ENCODE measurements around the gene CHCHD3. TPM values are rescaled to one million over a fixed set of nuclear protein-coding genes. Genes with fewer than 3 reads are reported as not detected.

The CHCHD3 gene
- total RNA-seq, 1 experiment from 2014 or later = 287 TPM

DNA sequence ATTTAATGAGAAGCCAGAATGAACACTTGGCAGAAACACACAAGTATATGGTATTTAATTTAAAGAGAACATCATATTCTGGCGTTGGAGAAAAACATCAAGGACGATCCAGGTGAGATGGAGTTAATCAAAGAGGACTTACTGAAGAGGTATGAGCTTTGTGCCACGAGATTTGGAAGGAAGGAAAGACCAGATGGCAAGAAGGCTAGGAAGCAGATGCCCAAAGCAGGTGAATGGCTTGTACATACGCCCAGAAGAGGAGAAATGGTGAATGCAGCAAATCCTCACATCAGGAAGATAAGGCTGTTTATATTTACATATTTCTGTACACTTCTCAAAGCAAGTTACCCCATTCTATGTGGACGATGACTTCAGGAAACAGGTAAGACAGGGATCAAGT is 341.7 kb downstream of the CHCHD3 start:
- no peak for DNase-seq (ENCODE audit: low read depth, low spot score)
- in situ Hi-C loops (cut with HindIII; ENCODE audit: low pct_unique_long_range_greater_than_20kb, low sequenced_read_pairs) = no loop called here

GRCh38 chr7:132739271-132739955 is 342.5 kb downstream of the CHCHD3 start:
- no peak for DNase-seq (ENCODE audit: low read depth, low spot score)
- in situ Hi-C loops (cut with HindIII; ENCODE audit: low pct_unique_long_range_greater_than_20kb, low sequenced_read_pairs) = no loop called here

- no peak for DNase-seq (ENCODE audit: low read depth, low spot score)
These were observed 343.6 kb downstream of the CHCHD3 start for GRCh38 chr7:132738254-132738653.

GRCh38 chr7:132735476-132735875 is 346.4 kb downstream of the CHCHD3 start:
- in situ Hi-C loops (cut with HindIII; ENCODE audit: low pct_unique_long_range_greater_than_20kb, low sequenced_read_pairs) = no loop called here
- DNase-seq (ENCODE audit: low read depth, low spot score) = no peak

More at GRCh38 chr7:132738254-132738653, 343.6 kb downstream of the CHCHD3 start:
- in situ Hi-C loops (cut with HindIII; ENCODE audit: low pct_unique_long_range_greater_than_20kb, low sequenced_read_pairs) = no loop called here

Small RNA genes lying within 50 kb of the gene (small RNA-seq; reads per million reads assigned to genes)
- 0 to 0.29 reads per million in 2 experiments for gene RF00218
- gene RNU6-92P = 0 reads per million in 2 experiments

Other genes starting within 250 kb of the CHCHD3 start
- gene EXOC4, start 171.0 kb upstream of the CHCHD3 start, total RNA-seq (2014; rRNA removed; shearing (Covaris generic)) = 62.0 and 70.3 TPM in 2 replicates